GM06990 (cell line): Measurements from ENCODE around the gene ITPRIPL2.

Experiments
- DNase-seq: peaks from one replicate; pipeline ENCODE4 v3.0.0-alpha.2; 2011; ENCODE audit not compliant: insufficient read length; ENCODE audit errors: extremely low read depth
- H3K27me3 ChIP-seq: replicated peaks from 2 replicates; pipeline ENCODE4 v1.6.0; 2011; ENCODE audit warnings: low read length; ENCODE audit not compliant: control insufficient read depth, insufficient read depth
- H3K36me3 ChIP-seq: 2 replicates; pipeline ENCODE4 v1.5.1; 2011; ENCODE audit warnings: low read length; ENCODE audit not compliant: control insufficient read depth, insufficient read depth
- H3K4me3 ChIP-seq: replicated peaks from 2 replicates; pipeline ENCODE4 v1.5.1; 2011; ENCODE audit warnings: low read depth, mild to moderate bottlenecking, control low read depth, low read length
- TF ChIP-seq, protein P1 (sequence below): IDR thresholded peaks from 2 replicates; pipeline ENCODE4 v1.5.1; 2011; ENCODE audit warnings: low read length, control low read depth, mild to moderate bottlenecking, inconsistent platforms; ENCODE audit not compliant: insufficient read depth, poor library complexity, severe bottlenecking

ITPRIPL2 gene

DNA sequence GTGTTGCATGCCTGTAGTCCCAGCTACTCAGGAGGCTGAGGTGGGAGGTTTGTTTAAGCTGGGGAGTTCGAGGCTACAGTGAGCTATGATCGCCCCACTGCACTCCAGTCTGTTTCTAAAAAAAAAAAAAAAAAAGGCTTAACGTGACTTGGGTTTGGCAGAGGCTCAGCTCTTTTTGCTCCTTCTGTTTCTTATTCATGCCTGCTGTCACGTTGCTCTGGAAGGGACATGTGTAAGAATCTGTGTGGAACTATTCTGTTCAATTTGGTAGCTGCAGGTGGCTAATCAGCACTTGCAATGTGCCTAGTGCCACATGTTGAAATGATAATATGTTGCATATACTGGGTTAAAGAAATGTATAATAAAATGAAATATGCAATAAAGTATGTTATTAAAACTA is 33.4 kb downstream of the ITPRIPL2 start:
- Histone ChIP-seq H3K36me3 (no peaks in the 10 kb centered on the region), H3K4me3 (no peak overlapping the region), H3K27me3 (no peaks in the 10 kb centered on the region; the same call in 1 of the 2 replicates)
- no peak for DNase-seq
- TF ChIP-seq, protein P1, sequence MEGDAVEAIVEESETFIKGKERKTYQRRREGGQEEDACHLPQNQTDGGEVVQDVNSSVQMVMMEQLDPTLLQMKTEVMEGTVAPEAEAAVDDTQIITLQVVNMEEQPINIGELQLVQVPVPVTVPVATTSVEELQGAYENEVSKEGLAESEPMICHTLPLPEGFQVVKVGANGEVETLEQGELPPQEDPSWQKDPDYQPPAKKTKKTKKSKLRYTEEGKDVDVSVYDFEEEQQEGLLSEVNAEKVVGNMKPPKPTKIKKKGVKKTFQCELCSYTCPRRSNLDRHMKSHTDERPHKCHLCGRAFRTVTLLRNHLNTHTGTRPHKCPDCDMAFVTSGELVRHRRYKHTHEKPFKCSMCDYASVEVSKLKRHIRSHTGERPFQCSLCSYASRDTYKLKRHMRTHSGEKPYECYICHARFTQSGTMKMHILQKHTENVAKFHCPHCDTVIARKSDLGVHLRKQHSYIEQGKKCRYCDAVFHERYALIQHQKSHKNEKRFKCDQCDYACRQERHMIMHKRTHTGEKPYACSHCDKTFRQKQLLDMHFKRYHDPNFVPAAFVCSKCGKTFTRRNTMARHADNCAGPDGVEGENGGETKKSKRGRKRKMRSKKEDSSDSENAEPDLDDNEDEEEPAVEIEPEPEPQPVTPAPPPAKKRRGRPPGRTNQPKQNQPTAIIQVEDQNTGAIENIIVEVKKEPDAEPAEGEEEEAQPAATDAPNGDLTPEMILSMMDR, result no peak

DNA sequence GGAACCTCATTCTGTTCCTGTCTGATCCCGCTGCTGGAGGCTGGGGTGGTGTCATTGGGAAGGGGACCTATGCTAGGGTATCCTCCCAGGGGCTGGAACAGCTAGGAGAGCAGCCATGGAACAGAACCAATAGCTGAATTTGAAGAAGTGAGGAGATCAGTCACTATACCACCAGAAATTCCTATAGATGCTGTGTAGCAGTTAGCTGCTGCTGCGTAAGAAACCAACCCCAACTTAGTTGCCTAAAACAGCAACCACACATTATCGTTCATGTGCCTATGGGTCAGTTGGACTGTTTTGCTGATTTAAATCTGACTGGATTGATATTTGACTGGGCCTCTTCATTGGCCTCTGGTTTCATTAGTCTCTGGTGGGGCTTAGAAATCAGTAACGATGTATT is 33.9 kb downstream of the ITPRIPL2 start:
- Histone ChIP-seq H3K4me3 (no peak overlapping the region), H3K36me3 (no peaks in the 10 kb centered on the region), H3K27me3 (no peaks in the 10 kb centered on the region; the same call in 1 of the 2 replicates)
- TF ChIP-seq, protein P1, result no peak
- no peak for DNase-seq

DNA sequence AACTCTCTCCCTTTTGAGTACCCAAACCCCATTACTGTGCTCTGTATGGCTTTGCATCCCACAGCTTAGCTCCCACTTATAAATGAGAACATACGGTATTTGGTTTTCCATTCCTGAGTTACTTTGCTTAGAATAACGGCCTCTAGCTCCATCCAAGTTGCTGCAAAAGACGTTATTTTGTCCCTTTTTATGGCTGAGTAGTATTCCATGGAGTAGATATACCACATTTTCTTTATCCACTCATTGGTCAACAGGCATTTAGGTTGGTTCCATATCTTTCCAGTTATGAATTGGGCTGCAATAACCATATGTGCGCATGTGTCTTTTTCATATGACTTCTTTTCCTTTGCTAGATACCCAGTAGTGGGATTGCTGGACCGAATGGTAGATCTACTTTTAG is 34.4 kb downstream of the ITPRIPL2 start:
- no peaks in the 10 kb centered on the region for H3K36me3 ChIP-seq
- TF ChIP-seq, protein P1, result no peak

DNA sequence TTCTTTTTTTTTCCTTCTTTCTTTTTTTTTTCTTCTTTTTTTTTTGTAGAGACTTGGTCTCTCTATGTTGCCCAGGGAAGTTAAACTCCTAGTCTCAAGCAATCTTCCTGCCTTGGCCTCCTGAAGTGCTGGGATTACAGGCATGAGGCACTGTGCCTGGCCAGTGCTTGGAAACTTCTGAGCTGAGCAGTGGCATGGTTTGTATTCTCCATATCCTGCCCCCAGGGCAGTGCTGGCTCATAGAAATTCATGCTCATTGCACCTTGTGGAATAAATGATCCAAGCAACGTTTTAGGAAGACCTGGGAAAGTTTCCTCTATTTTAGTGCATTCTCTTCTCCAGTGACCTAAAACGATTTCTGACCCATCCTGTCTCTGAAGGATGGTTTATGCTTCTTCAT is 37.5 kb downstream of the ITPRIPL2 start:
- DNase-seq, result no peak
- TF ChIP-seq, protein P1, result no peak
- no peak overlapping the region for H3K4me3 ChIP-seq
- H3K27me3 ChIP-seq, result no peaks in the 10 kb centered on the region
- no peaks in the 10 kb centered on the region for H3K36me3 ChIP-seq

More for the DNA sequence above, 34.4 kb downstream of the ITPRIPL2 start:
- no peaks in the 10 kb centered on the region; the same call in 1 of the 2 replicates for H3K27me3 ChIP-seq
- no peak for DNase-seq
- H3K4me3 ChIP-seq, result no peak overlapping the region

DNA sequence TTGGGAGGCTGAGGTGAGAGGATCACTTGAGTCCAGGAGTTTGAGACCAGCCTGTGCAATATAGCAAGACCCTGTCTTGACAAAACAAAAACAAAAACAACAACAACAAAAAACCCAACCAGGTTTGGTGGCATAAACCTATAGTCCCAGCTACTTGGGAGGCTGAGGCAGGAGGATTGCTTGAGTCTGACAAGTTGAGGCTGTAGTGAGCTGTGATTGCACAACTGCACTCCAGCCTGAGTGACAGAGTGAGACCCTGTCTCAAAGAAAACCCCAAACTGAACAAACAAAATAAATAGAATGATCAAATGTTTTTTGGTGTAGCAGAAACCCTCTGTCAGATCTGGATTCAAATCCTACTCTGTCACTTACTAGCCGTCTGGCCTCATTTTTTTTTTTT is 38.3 kb downstream of the ITPRIPL2 start:
- no peak overlapping the region for H3K4me3 ChIP-seq
- H3K36me3 ChIP-seq, result no peaks in the 10 kb centered on the region
- no peak for DNase-seq
- TF ChIP-seq, protein P1, result no peak
- no peaks in the 10 kb centered on the region for H3K27me3 ChIP-seq

DNA sequence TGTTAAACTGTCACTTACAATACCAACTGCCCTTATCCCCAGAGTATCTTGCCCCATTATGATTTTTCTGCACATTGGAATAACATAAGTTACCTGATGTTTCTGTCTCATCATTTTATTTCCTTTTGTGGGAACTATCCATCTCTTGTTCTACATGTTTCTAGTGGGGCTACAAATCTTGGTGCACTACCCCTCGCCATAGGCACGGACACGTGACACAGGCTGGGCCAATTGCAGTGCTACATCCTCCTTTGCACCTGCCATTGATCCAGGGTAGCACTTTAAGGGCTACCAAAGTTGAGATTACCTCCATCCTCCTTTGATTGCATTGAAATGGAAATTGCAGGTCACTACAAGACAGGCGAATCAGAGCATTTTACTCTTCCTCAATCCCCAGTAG is 40.1 kb downstream of the ITPRIPL2 start:
- Histone ChIP-seq H3K4me3 (no peak overlapping the region), H3K27me3 (no peaks in the 10 kb centered on the region), H3K36me3 (no peaks in the 10 kb centered on the region)
- TF ChIP-seq, protein P1, result no peak
- DNase-seq, result no peak
